ENCODE measurements around the gene PUSL1. TPM values are rescaled to one million over a fixed set of nuclear protein-coding genes. Genes with fewer than 3 reads are reported as not detected.

PUSL1 gene
- total RNA-seq, 1 donor from 2014 or later, result 45.5 TPM

DNA sequence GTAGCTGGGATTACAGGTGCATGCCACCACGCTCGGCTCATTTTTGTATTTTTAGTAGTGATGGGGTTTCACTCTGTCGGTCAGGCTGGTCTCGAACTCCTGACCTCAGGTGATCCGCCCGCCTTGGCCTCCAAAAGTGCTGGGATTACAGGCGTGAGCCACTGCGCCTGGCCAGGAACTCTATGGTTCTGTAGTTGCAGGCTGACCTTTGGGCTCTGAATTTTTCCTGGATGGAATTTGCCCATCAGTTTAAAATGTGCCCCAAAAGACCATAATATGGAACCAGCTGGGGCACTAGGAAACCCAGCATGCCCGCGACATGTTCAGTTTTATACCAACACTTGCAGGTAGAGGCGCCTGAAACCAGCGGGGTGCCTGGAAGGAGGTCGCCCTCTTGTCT lies 29.8 kb upstream of the PUSL1 start:
- TF ChIP-seq CTCF (IDR thresholded peaks at IDR 0.05; ENCODE audit: partially characterized antibody, unreplicated experiment), result no peak
- no peaks in the 10 kb centered on the region for H3K36me3 Mint-ChIP-seq (ENCODE audit: unreplicated experiment)
- H3K4me3 Mint-ChIP-seq (ENCODE audit: unreplicated experiment), result no peak overlapping the region
- DNase-seq, result no peak
- no peak overlapping the region for H3K27ac Mint-ChIP-seq (ENCODE audit: unreplicated experiment)
- peaks cover 8% of the 10 kb centered on the region for H3K27me3 Mint-ChIP-seq (ENCODE audit: unreplicated experiment)
- peaks cover 9% of the 10 kb centered on the region for H3K4me1 Mint-ChIP-seq (ENCODE audit: low read depth, unreplicated experiment)
- peaks cover 8% of the 10 kb centered on the region for H3K9me3 Mint-ChIP-seq (ENCODE audit: unreplicated experiment)

DNA sequence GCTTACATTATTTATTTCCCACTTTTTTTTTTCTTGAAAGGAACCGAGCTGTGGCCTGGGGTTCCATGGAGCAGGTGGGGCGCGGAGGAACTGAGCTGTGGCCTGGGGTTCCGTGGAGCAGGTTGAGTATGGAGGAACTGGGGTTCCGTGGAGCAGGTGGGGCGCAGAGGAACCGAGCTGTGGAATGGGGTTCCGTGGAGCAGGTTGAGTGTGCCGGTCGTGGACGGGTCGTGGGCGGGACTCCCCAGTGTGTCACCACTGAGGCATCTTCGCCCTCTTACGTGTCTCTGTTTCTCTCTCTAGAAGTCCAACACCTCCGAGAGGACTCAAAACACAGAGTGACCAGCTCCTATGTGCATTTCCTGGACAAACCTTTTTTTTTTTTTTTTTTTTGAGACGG lies 29.4 kb upstream of the PUSL1 start:
- H3K4me3 Mint-ChIP-seq (ENCODE audit: unreplicated experiment), result no peak overlapping the region
- H3K27me3 Mint-ChIP-seq (ENCODE audit: unreplicated experiment), result peaks cover 8% of the 10 kb centered on the region
- peaks cover 9% of the 10 kb centered on the region for H3K4me1 Mint-ChIP-seq (ENCODE audit: low read depth, unreplicated experiment)
- H3K9me3 Mint-ChIP-seq (ENCODE audit: unreplicated experiment), result peaks cover 8% of the 10 kb centered on the region
- TF ChIP-seq CTCF (IDR thresholded peaks at IDR 0.05; ENCODE audit: partially characterized antibody, unreplicated experiment), result no peak
- H3K27ac Mint-ChIP-seq (ENCODE audit: unreplicated experiment), result no peak overlapping the region
- no peak for DNase-seq
- H3K36me3 Mint-ChIP-seq (ENCODE audit: unreplicated experiment), result no peaks in the 10 kb centered on the region

- Mint-ChIP-seq H3K27me3 (ENCODE audit: unreplicated experiment) (peaks cover 7% of the 10 kb centered on the region), H3K27ac (ENCODE audit: unreplicated experiment) (no peak overlapping the region), H3K9me3 (ENCODE audit: unreplicated experiment) (peaks cover 4% of the 10 kb centered on the region), H3K36me3 (ENCODE audit: unreplicated experiment) (no peaks in the 10 kb centered on the region), H3K4me3 (ENCODE audit: unreplicated experiment) (no peak overlapping the region), H3K4me1 (ENCODE audit: low read depth, unreplicated experiment) (no peaks in the 10 kb centered on the region)
- no peak for DNase-seq
- no peak for TF ChIP-seq CTCF (IDR thresholded peaks at IDR 0.05; ENCODE audit: partially characterized antibody, unreplicated experiment)
Measured at GRCh38 chr1:1280782-1281481, 27.5 kb upstream of the PUSL1 start.

- Mint-ChIP-seq H3K9me3 (ENCODE audit: unreplicated experiment) (peaks cover 4% of the 10 kb centered on the region), H3K4me3 (ENCODE audit: unreplicated experiment) (no peak overlapping the region), H3K4me1 (ENCODE audit: low read depth, unreplicated experiment) (no peaks in the 10 kb centered on the region), H3K27ac (ENCODE audit: unreplicated experiment) (no peak overlapping the region), H3K27me3 (ENCODE audit: unreplicated experiment) (peaks cover 7% of the 10 kb centered on the region), H3K36me3 (ENCODE audit: unreplicated experiment) (no peaks in the 10 kb centered on the region)
- peak; percentile 24 for DNase-seq
- TF ChIP-seq CTCF (IDR thresholded peaks at IDR 0.05; ENCODE audit: partially characterized antibody, unreplicated experiment), result no peak
Measured at GRCh38 chr1:1281533-1282321, 26.7 kb upstream of the PUSL1 start.

- H3K4me3 Mint-ChIP-seq (ENCODE audit: unreplicated experiment), result no peak overlapping the region
- DNase-seq, result no peak
- H3K9me3 Mint-ChIP-seq (ENCODE audit: unreplicated experiment), result peaks cover 4% of the 10 kb centered on the region
- H3K4me1 Mint-ChIP-seq (ENCODE audit: low read depth, unreplicated experiment), result no peaks in the 10 kb centered on the region
- peaks cover 7% of the 10 kb centered on the region for H3K27me3 Mint-ChIP-seq (ENCODE audit: unreplicated experiment)
- no peak for TF ChIP-seq CTCF (IDR thresholded peaks at IDR 0.05; ENCODE audit: partially characterized antibody, unreplicated experiment)
- no peaks in the 10 kb centered on the region for H3K36me3 Mint-ChIP-seq (ENCODE audit: unreplicated experiment)
- H3K27ac Mint-ChIP-seq (ENCODE audit: unreplicated experiment), result no peak overlapping the region
Measured at GRCh38 chr1:1282998-1283397, 25.4 kb upstream of the PUSL1 start.

All from glutamatergic neuron (in vitro differentiated cells).